HG03520 (cell line): Measurements from ENCODE around the gene MYLK.

Experiments used
- ATAC-seq: cut with Tn5 transposase; IDR thresholded peaks from one replicate; pipeline ENCODE4 v1.9.1; 2021; ENCODE audit warnings: mild to moderate bottlenecking, moderate library complexity; ENCODE audit not compliant: unreplicated experiment

MYLK gene

GRCh38 chr3:123778525-123778924, 105.6 kb downstream of the MYLK start:
- no peak for ATAC-seq

GRCh38 chr3:123776071-123776782, 107.9 kb downstream of the MYLK start:
- no peak for ATAC-seq

GRCh38 chr3:123774474-123774873, 109.7 kb downstream of the MYLK start:
- no peak for ATAC-seq

GRCh38 chr3:123773681-123774431, 110.3 kb downstream of the MYLK start:
- ATAC-seq, result no peak

GRCh38 chr3:123769356-123769743, 114.8 kb downstream of the MYLK start:
- no peak for ATAC-seq

- no peak for ATAC-seq
Observed at GRCh38 chr3:123768480-123769355, 115.4 kb downstream of the MYLK start.

GRCh38 chr3:123767564-123768292, 116.4 kb downstream of the MYLK start:
- no peak for ATAC-seq

GRCh38 chr3:123767009-123767372, 117.1 kb downstream of the MYLK start:
- no peak for ATAC-seq

GRCh38 chr3:123766193-123767008, 117.7 kb downstream of the MYLK start:
- no peak for ATAC-seq

GRCh38 chr3:123765475-123766128, 118.5 kb downstream of the MYLK start:
- no peak for ATAC-seq

GRCh38 chr3:123764647-123765046, 119.5 kb downstream of the MYLK start:
- ATAC-seq, result no peak

GRCh38 chr3:123762805-123763204, 121.3 kb downstream of the MYLK start:
- no peak for ATAC-seq

GRCh38 chr3:123760817-123761216, 123.3 kb downstream of the MYLK start:
- ATAC-seq, result no peak

- no peak for ATAC-seq
Observed at GRCh38 chr3:123759871-123760270, 124.3 kb downstream of the MYLK start.

- no peak for ATAC-seq
Observed at GRCh38 chr3:123759311-123759710, 124.8 kb downstream of the MYLK start.

GRCh38 chr3:123758081-123758564, 126.0 kb downstream of the MYLK start:
- no peak for ATAC-seq

GRCh38 chr3:123757281-123757940, 126.7 kb downstream of the MYLK start:
- ATAC-seq, result no peak

- no peak for ATAC-seq
Observed at GRCh38 chr3:123755501-123755900, 128.6 kb downstream of the MYLK start.

- ATAC-seq, result no peak
Observed at GRCh38 chr3:123755085-123755484, 129.0 kb downstream of the MYLK start.
